ENCODE results near the gene ZNF473.

Gene ZNF473

GRCh38 chr19:50025794-50026549, at the start of gene ZNF473:
Gene ZNF473 (plus strand): TSS chr19:50026005. CDS start chr19:50031083, 5,078 bp downstream.
- DNase-seq (ENCODE audit: low read depth, low spot score) = peak; percentile 98

GRCh38 chr19:49976496-49976895, 49.3 kb upstream of the ZNF473 start:
- DNase-seq (ENCODE audit: low read depth, low spot score) = no peak

GRCh38 chr19:49977076-49977475, 48.7 kb upstream of the ZNF473 start:
- DNase-seq (ENCODE audit: low read depth, low spot score) = no peak

- no peak for DNase-seq (ENCODE audit: low read depth, low spot score)
These were observed 47.9 kb upstream of the ZNF473 start for GRCh38 chr19:49977881-49978280.

DNA sequence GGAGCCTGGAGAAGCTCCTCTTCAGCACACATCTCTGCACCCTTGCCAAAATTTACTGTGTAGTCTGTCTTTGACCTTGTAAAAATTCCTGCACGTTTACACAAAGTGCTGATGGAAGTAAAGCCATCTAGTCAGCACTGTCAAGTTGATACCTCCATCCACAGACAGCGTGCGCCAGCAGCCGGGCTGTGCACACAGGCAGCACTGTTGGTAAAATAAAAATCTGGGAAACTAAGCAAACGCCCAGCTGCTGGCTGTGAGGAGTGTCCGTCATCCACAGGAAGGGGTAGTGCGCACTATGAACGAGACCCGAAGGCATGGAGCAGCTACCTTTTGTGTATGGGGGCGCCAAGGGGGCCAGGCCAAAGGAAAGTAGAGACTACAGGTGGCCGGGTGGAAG, 47.5 kb upstream of the ZNF473 start:
- DNase-seq (ENCODE audit: low read depth, low spot score) = no peak

GRCh38 chr19:49981603-49982593, 43.9 kb upstream of the ZNF473 start:
- no peak for DNase-seq (ENCODE audit: low read depth, low spot score)

DNA sequence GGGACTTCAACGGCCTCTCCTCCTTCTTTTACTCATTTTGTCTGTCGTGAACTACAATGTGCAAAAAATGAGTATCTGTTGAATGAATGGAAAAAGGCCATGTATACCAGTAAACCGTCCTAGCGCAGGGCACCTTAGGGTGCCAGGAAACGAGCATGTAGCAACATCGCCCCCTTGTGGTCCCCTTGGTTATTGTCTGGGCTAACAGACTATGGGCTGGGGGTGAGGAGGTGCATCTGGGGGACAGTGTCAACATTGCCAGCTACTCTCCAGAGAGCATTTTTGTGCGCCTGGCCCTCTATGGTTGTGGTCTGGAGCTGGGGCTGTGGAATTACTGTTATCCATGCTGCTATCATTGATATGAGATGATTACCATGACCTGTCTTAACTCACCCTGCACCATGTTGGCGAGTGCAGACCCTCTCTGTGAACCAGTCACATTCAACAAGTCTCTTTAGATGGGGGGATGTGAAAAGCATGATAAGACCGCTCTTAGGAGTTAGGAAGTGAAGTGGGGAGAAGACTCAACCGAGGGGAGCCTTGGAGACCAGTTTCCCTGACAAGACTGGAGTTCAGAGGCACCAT, 42.1 kb upstream of the ZNF473 start:
- peak; percentile 54 for DNase-seq (ENCODE audit: low read depth, low spot score)

GRCh38 chr19:49984491-49984890, 41.3 kb upstream of the ZNF473 start:
- no peak for DNase-seq (ENCODE audit: low read depth, low spot score)

DNA sequence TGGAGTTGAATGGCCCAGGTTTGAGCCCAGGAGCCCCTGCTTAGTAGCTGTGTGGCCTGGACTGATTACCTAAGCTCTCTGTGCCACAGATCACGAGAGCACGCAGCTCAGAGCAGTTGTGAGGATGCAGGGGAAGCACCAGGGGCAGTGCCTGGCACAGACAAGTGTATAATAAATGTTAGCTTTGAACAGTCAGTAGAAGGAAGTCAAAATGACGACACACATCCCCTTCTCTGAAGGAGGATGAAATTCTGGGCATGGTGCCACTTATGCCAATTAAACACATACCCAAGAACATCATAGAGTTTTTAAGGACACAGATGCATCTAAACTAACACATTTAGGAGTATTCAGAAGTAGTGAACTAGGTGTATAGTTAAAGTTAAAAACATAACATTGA, 39.9 kb upstream of the ZNF473 start:
- DNase-seq (ENCODE audit: low read depth, low spot score) = no peak

DNA sequence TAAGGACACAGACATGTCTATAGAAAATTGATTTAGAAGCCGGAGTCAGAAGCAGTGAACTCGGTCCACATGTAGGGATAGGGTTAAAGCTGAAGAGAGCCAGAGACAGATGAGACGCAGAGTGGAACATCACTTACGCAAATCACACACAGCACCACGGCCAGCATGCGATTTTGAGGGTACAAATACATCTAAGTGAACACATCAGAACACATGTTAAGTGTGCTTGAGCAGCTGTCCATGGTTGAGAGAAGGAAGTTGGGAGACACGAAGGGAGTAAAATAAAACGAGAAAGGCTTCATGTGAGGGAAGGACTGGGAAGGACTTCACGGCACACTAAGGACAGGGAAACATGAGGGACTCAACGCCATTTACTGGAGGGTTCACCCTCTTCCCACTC, 39.5 kb upstream of the ZNF473 start:
- no peak for DNase-seq (ENCODE audit: low read depth, low spot score)

GRCh38 chr19:49987159-49987698, 38.6 kb upstream of the ZNF473 start:
- DNase-seq (ENCODE audit: low read depth, low spot score) = peak; percentile 99

- DNase-seq (ENCODE audit: low read depth, low spot score) = no peak
These were observed 37.8 kb upstream of the ZNF473 start for GRCh38 chr19:49988007-49988406.

DNA sequence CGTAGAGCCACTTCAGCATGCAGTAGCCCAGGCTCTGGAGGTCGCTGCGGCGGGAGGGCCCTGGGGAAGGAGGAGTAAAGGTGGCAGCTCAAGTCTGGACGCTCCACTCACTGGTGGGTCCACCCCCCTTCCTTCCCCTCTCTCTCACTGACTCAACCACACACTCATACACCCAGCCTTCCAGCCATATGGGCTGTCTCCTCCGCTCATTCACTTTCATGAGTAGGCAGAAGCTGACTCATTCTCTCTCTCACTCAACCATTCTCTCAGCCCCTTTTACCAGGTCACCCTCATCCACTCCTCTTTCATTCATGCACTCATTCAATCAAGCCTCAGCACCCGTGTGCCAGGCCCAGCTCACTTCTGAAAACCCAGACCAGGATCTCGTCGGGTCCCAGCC, 37.4 kb upstream of the ZNF473 start:
- no peak for DNase-seq (ENCODE audit: low read depth, low spot score)

DNA sequence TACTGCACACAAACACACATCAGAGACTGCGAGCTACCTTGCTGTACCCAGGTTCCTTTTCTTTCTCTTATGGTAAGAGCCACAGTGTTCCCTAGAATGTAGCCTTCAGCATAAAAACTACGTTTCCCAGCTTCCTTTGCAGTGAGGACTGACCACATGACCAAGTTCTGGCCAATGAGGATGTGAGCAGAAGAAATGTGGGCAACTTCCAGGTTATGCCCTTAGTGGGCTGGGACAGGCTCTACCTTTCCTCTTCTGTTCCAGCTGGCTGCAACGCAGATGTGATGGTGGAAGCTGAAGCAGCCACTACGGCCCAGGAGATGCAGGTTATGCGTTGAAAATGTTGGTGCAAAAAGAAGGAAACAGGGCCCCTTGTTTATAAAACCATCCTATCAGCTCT, 28.1 kb upstream of the ZNF473 start:
- DNase-seq (ENCODE audit: low read depth, low spot score) = peak; percentile 59

GRCh38 chr19:49999371-50000010, 26.3 kb upstream of the ZNF473 start:
- no peak for DNase-seq (ENCODE audit: low read depth, low spot score)

- DNase-seq (ENCODE audit: low read depth, low spot score) = no peak
These were observed 25.6 kb upstream of the ZNF473 start for GRCh38 chr19:50000038-50000840.

DNA sequence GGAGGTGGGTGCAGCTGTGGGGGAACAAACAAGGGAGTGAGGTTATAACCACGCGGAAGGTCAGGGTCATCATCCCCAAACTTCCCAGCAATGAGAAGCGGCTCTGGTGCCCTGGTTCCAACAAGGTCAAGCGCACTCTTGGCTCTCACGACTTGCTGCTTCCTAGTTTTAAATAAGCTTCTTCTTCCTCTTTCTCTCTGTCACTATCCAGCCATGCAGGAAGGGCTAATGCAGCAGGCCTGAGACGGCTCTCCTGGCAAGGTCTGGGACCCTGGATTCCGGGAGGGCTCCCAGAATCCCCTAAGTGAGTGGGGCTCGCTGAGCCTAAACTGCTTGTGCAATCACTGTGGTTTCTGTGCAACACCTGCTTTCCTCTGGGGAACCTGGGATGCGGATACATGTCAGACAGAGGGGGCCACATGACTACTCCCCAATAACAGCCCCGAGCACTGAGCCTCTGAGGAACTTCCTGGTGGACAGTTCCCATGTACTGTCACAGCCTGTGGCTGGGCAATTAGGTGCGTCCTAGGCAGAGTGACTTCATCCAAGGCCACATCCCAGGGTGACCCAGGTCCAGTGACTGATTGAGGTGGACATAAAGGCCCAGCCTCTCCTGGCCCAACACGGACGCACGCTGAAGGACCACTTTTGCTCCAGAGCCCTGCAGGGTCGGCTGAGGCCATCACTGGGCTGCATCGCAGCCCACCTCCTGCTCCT, 24.8 kb upstream of the ZNF473 start:
- DNase-seq (ENCODE audit: low read depth, low spot score) = no peak

DNA sequence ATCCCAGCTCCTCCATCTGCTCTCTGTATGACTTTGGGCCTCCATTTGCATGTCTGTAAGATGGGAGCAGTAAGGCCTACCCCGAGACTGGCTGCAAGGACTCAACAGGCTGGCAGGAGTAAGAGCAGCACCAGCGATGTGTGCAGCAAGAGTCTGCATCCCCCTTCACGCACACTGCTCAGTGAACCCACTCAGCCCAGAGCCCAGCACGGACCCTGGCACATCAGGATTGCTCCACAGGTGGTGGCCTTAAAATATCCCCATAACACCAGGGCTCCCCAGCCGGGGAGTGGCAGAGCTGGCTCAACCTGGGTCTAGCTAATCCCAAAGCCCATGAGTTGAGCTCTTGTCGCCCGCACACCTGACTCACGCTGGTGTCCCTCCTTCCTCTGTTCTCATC, 24.0 kb upstream of the ZNF473 start:
- no peak for DNase-seq (ENCODE audit: low read depth, low spot score)

DNA sequence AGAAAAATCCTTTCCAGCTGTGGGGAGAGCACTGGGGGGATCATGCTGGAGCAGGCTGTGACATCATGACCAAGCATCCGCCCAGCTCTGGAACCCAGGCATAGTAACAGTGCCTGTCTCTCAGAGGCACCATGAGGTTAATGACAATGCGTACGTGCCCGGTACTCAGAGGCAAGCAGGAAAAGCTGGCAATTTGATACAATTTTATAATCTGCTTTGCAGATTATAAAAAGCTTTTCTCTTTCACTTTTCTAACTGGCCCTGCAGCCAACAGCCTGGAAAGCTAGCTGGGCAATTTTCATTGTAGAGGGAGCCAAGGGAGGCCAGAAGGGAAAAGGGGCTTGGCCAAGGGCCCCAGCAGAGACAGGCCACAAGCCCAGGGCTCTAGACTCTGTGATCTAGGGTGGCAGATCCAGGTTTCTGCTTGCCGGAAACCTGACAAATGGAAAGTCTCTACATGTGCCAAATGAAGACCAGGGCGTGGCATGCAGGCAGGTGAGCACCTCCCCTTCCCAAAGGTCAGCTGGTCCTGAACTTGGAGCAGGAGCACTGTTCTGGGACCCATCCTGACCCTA, 23.3 kb upstream of the ZNF473 start:
- no peak for DNase-seq (ENCODE audit: low read depth, low spot score)
